ENCODE results near the gene IQCC. TPM values are rescaled to one million over a fixed set of nuclear protein-coding genes. Genes with fewer than 3 reads are reported as not detected.

The IQCC gene
- total and polyA plus RNA-seq, 4 experiments from 2014 or later: 2.3 to 2.7 (median 2.7) TPM; not detected in 1

GRCh38 chr1:32246888-32247273 is 41.4 kb downstream of the IQCC start, which contains the start of gene FAM167B:
Gene FAM167B (plus strand): TSS chr1:32247222. CDS start chr1:32247422, 200 bp downstream.
- intact Hi-C loops (cut with micrococcal nuclease): no loop called here
- H3K4me1 Mint-ChIP-seq: peaks cover 26 to 60% (median 39%) of the 10 kb centered on the region in 4 donors
- peak within 1 kb of the TSS; percentile 79 to 91 (median 84) for H3K4me3 Mint-ChIP-seq
- no peak for DNase-seq
- Histone ChIP-seq H3K4me1 (ENCODE audit: insufficient read depth, low read length) (peaks cover 52% of the 10 kb centered on the region), H3K4me3 (ENCODE audit: low read length in 2 of 2) (peak within 1 kb of the TSS in 1 of 2 donors; percentile 42), H3K36me3 (ENCODE audit: insufficient read depth, low read length) (no peaks in the 10 kb centered on the region), H3K27ac (ENCODE audit: low read depth, low read length) (peak within 1 kb of the TSS; percentile 89), H3K9me3 (ENCODE audit: control insufficient read depth in 1 of 2, low read length in 2 of 2) (no peaks in the 10 kb centered on the region), H3K27me3 (ENCODE audit: insufficient read depth, low read length) (no peaks in the 10 kb centered on the region)
- H3K9me3 Mint-ChIP-seq: peaks cover 0 to 1% (median 0%) of the 10 kb centered on the region in 8 donors
- H3K27me3 Mint-ChIP-seq: no peaks in the 10 kb centered on the region
- CTCF ChIA-PET (ENCODE audit: partially characterized antibody): interaction anchor here (1.4 to 5.8 kb wide), 6 partner anchors 12 to 126 kb away, joined by 3 to 90 read pairs (median 51); partner anchors contain the start of genes DCDC2B and HDAC1
- POLR2A ChIA-PET (ENCODE audit: partially characterized antibody): interaction anchor here (9.7 to 26.9 kb wide), 5 partner anchors 3 to 75 kb away, joined by 96 to 819 read pairs (median 226); partner anchors contain the start of genes FAM167B, HDAC1 and LCK
- H3K27ac Mint-ChIP-seq: peak within 1 kb of the TSS; percentile 91 to 99 (median 99)
- peaks cover 4 to 8% of the 10 kb centered on the region in 2 donors for H3K36me3 Mint-ChIP-seq

GRCh38 chr1:32247452-32247851 is 42.0 kb downstream of the IQCC start:
- Mint-ChIP-seq H3K9me3 (peaks cover 0 to 1% (median 0%) of the 10 kb centered on the region in 8 donors), H3K36me3 (peaks cover 9 to 14% of the 10 kb centered on the region in 2 donors), H3K27me3 (no peaks in the 10 kb centered on the region), H3K27ac (peak overlapping the region; percentile 91 to 99 (median 99)), H3K4me1 (peaks cover 24 to 59% (median 37%) of the 10 kb centered on the region in 4 donors), H3K4me3 (peak overlapping the region in 4 of 8 donors; percentile 82 to 86 (median 84))
- Histone ChIP-seq H3K4me1 (ENCODE audit: insufficient read depth, low read length) (peaks cover 52% of the 10 kb centered on the region), H3K4me3 (ENCODE audit: low read length in 2 of 2) (no peak overlapping the region), H3K27ac (ENCODE audit: low read depth, low read length) (peak overlapping the region; percentile 89), H3K27me3 (ENCODE audit: insufficient read depth, low read length) (no peaks in the 10 kb centered on the region), H3K9me3 (ENCODE audit: control insufficient read depth in 1 of 2, low read length in 2 of 2) (no peaks in the 10 kb centered on the region), H3K36me3 (ENCODE audit: insufficient read depth, low read length) (no peaks in the 10 kb centered on the region)
- no peak for DNase-seq
- intact Hi-C loops (cut with micrococcal nuclease): no loop called here
- ChIA-PET CTCF (ENCODE audit: partially characterized antibody) (interaction anchor here (1.2 to 10.0 kb wide), 21 partner anchors 7 to 174 kb away, joined by 3 to 151 read pairs (median 8); partner anchors contain the start of genes DCDC2B, HDAC1 and IQCC), POLR2A (ENCODE audit: partially characterized antibody) (interaction anchor here (1.1 to 26.9 kb wide), 10 partner anchors 2 to 125 kb away, joined by 3 to 819 read pairs (median 114); partner anchors contain the start of genes EIF3I, FAM167B, HDAC1 and LCK)

DNA sequence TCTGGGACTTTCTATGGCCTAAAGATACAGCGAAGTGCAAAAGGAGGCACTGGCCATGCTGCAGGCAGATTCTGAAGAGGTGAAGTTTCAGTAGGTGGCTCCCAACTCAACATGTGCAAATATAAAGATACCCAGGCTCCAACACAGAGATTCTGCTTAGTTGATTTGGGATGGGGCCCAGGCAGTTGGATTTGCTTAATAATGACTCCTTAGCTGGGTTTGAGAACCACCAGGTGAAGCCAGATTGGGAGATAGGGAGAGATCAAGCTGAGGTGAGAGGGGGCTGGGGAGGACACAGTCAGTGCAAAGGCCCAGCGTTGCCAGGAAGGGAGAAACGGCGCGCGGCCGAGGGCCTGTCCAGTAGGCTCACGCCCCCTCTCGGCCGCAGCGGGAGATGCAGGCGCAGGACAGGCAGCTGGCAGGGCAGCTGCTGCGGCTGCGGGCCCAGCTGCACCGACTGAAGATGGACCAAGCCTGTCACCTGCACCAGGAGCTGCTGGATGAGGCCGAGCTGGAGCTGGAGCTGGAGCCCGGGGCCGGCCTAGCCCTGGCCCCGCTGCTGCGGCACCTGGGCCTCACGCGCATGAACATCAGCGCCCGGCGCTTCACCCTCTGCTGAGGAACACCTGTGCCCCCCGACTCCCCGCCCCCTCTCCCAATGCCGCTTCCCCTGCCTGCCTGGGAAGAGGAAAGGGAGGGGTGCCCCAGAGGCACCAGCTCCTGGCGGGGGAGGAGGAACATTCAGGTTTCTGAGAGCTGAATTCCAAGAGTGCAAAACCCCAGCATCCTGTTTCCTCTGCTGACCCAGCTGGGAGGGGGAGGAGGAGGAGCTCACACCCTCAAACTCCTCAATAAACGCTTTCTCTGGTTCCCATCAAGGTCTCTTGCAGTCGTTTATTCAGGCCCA is 42.8 kb downstream of the IQCC start:
- ChIA-PET CTCF (ENCODE audit: partially characterized antibody) (interaction anchor here (0.6 to 10.0 kb wide), 38 partner anchors 8 to 175 kb away, joined by 3 to 151 read pairs (median 6); partner anchors contain the start of genes CCDC28B, DCDC2B, HDAC1 and IQCC), POLR2A (ENCODE audit: partially characterized antibody) (interaction anchor here (0.6 to 26.9 kb wide), 21 partner anchors 1 to 146 kb away, joined by 3 to 819 read pairs (median 8); partner anchors contain the start of genes BSDC1, CCDC28B, EIF3I and FAM167B)
- Mint-ChIP-seq H3K36me3 (peaks cover 16 to 20% of the 10 kb centered on the region in 2 donors), H3K4me3 (peak overlapping the region; percentile 82 to 100 (median 94)), H3K27me3 (no peaks in the 10 kb centered on the region), H3K27ac (peak overlapping the region; percentile 91 to 99 (median 99)), H3K9me3 (peaks cover 0 to 1% (median 0%) of the 10 kb centered on the region in 8 donors), H3K4me1 (peaks cover 26 to 64% (median 37%) of the 10 kb centered on the region in 4 donors)
- Histone ChIP-seq H3K27me3 (ENCODE audit: insufficient read depth, low read length) (no peaks in the 10 kb centered on the region), H3K27ac (ENCODE audit: low read depth, low read length) (peak overlapping the region; percentile 89), H3K4me3 (ENCODE audit: low read length in 2 of 2) (peak overlapping the region; percentile 42), H3K36me3 (ENCODE audit: insufficient read depth, low read length) (no peaks in the 10 kb centered on the region), H3K9me3 (ENCODE audit: control insufficient read depth in 1 of 2, low read length in 2 of 2) (no peaks in the 10 kb centered on the region), H3K4me1 (ENCODE audit: insufficient read depth, low read length) (peaks cover 52% of the 10 kb centered on the region)
- DNase-seq: peak; percentile 63 to 75 (median 68)
- intact Hi-C loops (cut with micrococcal nuclease): no loop called here

DNA sequence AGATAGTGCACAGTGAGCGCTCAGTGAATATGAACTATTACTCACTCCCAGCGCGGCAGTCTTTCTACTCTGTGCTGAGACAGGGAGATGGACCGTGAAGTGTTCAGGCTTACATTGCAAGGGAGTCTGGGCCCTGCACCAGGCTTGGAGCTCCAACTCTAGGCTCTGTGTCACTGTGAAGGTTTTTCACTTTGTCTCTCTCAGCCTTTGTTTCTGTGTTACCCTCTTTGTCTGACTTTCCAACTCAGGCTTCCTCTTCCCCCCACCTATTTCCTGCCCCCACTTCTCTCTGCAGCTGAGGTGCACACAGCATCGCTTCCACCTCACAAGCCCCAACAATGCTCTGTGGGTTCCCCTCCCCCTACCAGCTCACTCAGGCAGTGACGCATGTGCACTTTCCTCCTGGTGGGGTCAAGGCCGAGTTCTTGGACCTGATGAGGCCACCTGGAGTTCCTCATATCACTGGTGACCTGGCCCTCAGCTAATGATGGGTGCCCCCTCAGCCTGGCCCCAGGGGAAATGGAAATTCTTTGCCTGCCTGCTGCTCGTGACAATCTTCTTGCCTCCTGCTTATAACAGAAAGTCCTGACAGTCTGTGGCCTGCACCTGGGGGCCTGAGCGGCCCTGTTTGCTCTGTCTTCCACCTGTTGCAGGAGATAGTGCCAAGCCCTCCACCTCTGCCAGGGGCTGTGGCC is 44.5 kb downstream of the IQCC start:
- peak; percentile 85 to 96 (median 88) for DNase-seq
- Mint-ChIP-seq H3K4me1 (peaks cover 31 to 79% (median 43%) of the 10 kb centered on the region in 4 donors), H3K36me3 (peaks cover 21 to 27% of the 10 kb centered on the region in 2 donors), H3K9me3 (peaks cover 0 to 1% (median 0%) of the 10 kb centered on the region in 8 donors), H3K27ac (peak overlapping the region; percentile 91 to 99 (median 97)), H3K4me3 (peak overlapping the region; percentile 98 to 100 (median 99)), H3K27me3 (no peaks in the 10 kb centered on the region)
- peak overlapping the region; percentile 92 to 95 for H3K4me3 ChIP-seq (ENCODE audit: low read length in 2 of 2)
- intact Hi-C loops (cut with micrococcal nuclease): loop anchor here (1.0 to 2.0 kb wide), 5 partner anchors 10 to 85 kb away; partner anchors contain the start of genes EIF3I, HDAC1 and TMEM234
- no peaks in the 10 kb centered on the region for H3K36me3 ChIP-seq (ENCODE audit: insufficient read depth, low read length)
- no peaks in the 10 kb centered on the region for H3K9me3 ChIP-seq (ENCODE audit: control insufficient read depth in 1 of 2, low read length in 2 of 2)
- CTCF ChIA-PET (ENCODE audit: partially characterized antibody): interaction anchor here (0.7 to 10.0 kb wide), 19 partner anchors 9 to 145 kb away, joined by 3 to 151 read pairs (median 14); partner anchors contain the start of genes BSDC1, HDAC1 and TXLNA
- peak overlapping the region; percentile 89 for H3K27ac ChIP-seq (ENCODE audit: low read depth, low read length)
- POLR2A ChIA-PET (ENCODE audit: partially characterized antibody): interaction anchor here (0.9 to 26.9 kb wide), 27 partner anchors 0 to 401 kb away, joined by 3 to 819 read pairs (median 9); partner anchors contain the start of genes BSDC1, CCDC28B, EIF3I and FAM167B
- peaks cover 52% of the 10 kb centered on the region for H3K4me1 ChIP-seq (ENCODE audit: insufficient read depth, low read length)
- no peaks in the 10 kb centered on the region for H3K27me3 ChIP-seq (ENCODE audit: insufficient read depth, low read length)

- Mint-ChIP-seq H3K4me3 (peak within 1 kb of the TSS; percentile 98 to 100 (median 99)), H3K36me3 (peaks cover 27 to 31% of the 10 kb centered on the region in 2 donors), H3K27ac (peak within 1 kb of the TSS; percentile 91 to 99 (median 97)), H3K9me3 (peaks cover 0 to 1% (median 0%) of the 10 kb centered on the region in 8 donors), H3K27me3 (no peaks in the 10 kb centered on the region), H3K4me1 (peaks cover 34 to 82% (median 47%) of the 10 kb centered on the region in 4 donors)
- Histone ChIP-seq H3K4me3 (ENCODE audit: low read length in 2 of 2) (peak within 1 kb of the TSS; percentile 92 to 95), H3K9me3 (ENCODE audit: control insufficient read depth in 1 of 2, low read length in 2 of 2) (no peaks in the 10 kb centered on the region), H3K4me1 (ENCODE audit: insufficient read depth, low read length) (peaks cover 56% of the 10 kb centered on the region), H3K27ac (ENCODE audit: low read depth, low read length) (peak within 1 kb of the TSS; percentile 89), H3K36me3 (ENCODE audit: insufficient read depth, low read length) (no peaks in the 10 kb centered on the region), H3K27me3 (ENCODE audit: insufficient read depth, low read length) (no peaks in the 10 kb centered on the region)
- POLR2A ChIA-PET (ENCODE audit: partially characterized antibody): interaction anchor here (0.9 to 26.9 kb wide), 23 partner anchors 1 to 463 kb away, joined by 3 to 819 read pairs (median 10); partner anchors contain the start of genes BSDC1, CCDC28B, FAM167B and HDAC1
- intact Hi-C loops (cut with micrococcal nuclease): loop anchor here (1.0 to 2.0 kb wide), 5 partner anchors 11 to 84 kb away; partner anchors contain the start of genes EIF3I, HDAC1 and TMEM234
- DNase-seq: peak; percentile 56 to 72 (median 63)
- CTCF ChIA-PET (ENCODE audit: partially characterized antibody): interaction anchor here (1.0 to 10.0 kb wide), 11 partner anchors 8 to 143 kb away, joined by 3 to 151 read pairs (median 23); partner anchors contain the start of genes BSDC1, HDAC1 and MARCKSL1
Measured at GRCh38 chr1:32250893-32251716, 45.6 kb downstream of the IQCC start, which contains the start of gene LCK. Gene LCK (plus strand): TSS chr1:32251265. CDS start chr1:32274330, 23,065 bp downstream.

Measured in CD4-positive, alpha-beta memory T cell (primary cell).